ENCODE data around the gene PLEKHA5. TPM values are rescaled to one million over a fixed set of nuclear protein-coding genes. Genes with fewer than 3 reads are reported as not detected.
"Not testable (repeated sequence)": the region's sequence is repeated elsewhere in the genome, so short reads cannot be mapped to it uniquely, and the experiment has no call there.

The PLEKHA5 gene
- total RNA-seq, 1 donor, result 82.2 TPM

DNA sequence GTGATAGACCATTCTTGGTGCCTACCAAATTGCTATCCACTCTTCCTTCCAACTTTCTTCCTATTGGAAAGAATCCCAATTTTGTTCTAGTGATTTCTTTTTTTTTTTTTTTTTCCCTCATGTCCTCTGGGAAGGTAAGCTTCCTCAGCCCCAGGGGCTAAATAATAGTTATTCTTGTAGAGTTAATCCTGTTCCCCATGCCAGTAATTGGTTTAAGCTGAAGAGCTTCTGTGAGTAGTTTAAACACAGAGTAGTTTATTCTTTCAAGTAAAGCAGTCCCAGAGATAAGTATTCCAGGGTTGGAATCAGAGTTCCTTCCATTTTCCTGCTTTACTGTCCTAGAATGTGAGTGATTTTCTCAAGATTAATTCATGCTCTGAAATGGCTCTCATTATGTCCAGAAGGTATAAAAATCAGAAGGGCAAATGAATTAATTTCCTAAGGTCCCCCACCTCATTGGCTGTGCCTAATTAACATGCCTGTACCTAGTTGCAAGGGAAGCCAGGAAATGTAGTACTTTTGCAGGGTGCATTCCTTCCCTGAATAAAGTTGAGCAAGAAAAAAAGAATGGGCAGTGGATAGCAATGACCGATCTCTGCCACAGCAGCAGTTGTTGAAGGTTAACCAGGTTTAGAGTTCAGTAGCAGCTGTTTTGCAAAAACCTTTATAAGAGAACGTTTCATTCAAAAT lies 97.8 kb downstream of the PLEKHA5 start:
- peak overlapping the region; percentile 6 for H3K4me2 ChIP-seq (ENCODE audit: insufficient read depth, low read length)
- no peaks in the 10 kb centered on the region for H3K36me3 ChIP-seq (ENCODE audit: insufficient read depth, low read length)
- H3K4me3 ChIP-seq (ENCODE audit: insufficient read depth, low read length), result no peak overlapping the region
- H3K4me1 ChIP-seq (ENCODE audit: insufficient read depth, low read length), result peaks cover 17% of the 10 kb centered on the region
- no peaks in the 10 kb centered on the region for H4K20me1 ChIP-seq (ENCODE audit: insufficient read depth, low read length)
- H2AFZ ChIP-seq (ENCODE audit: low read length), result no peak overlapping the region
- H3K9me3 ChIP-seq (ENCODE audit: low read depth, low read length), result no peaks in the 10 kb centered on the region
- no peak for DNase-seq (ENCODE audit: insufficient read length, low spot score, missing footprints)
- no peaks in the 10 kb centered on the region for H3K27me3 ChIP-seq (ENCODE audit: insufficient read depth, low read length)
- TF ChIP-seq, protein P1, sequence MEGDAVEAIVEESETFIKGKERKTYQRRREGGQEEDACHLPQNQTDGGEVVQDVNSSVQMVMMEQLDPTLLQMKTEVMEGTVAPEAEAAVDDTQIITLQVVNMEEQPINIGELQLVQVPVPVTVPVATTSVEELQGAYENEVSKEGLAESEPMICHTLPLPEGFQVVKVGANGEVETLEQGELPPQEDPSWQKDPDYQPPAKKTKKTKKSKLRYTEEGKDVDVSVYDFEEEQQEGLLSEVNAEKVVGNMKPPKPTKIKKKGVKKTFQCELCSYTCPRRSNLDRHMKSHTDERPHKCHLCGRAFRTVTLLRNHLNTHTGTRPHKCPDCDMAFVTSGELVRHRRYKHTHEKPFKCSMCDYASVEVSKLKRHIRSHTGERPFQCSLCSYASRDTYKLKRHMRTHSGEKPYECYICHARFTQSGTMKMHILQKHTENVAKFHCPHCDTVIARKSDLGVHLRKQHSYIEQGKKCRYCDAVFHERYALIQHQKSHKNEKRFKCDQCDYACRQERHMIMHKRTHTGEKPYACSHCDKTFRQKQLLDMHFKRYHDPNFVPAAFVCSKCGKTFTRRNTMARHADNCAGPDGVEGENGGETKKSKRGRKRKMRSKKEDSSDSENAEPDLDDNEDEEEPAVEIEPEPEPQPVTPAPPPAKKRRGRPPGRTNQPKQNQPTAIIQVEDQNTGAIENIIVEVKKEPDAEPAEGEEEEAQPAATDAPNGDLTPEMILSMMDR (IDR thresholded peaks at IDR 0.05; ENCODE audit: extremely low read depth, low read depth, low read length), result no peak
- H3K79me2 ChIP-seq (ENCODE audit: insufficient read depth, low read length), result no peaks in the 10 kb centered on the region
- H3K27ac ChIP-seq (ENCODE audit: low read depth, low read length), result no peak overlapping the region

DNA sequence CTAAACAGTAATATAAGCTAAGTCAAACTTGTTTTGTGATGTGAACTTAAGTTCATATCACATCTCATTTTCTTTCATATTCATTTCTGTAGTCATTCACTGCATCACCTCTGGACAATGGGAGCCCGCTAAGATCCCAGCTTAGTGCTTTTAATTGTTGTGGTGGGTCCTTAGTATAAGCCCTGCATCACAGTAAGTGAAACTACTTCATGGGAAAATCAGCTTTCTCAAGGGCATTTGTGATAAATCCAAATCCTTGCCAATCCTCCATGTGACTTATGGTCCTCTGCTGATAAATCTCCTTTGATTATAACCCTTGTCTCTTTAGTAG lies 98.3 kb downstream of the PLEKHA5 start:
- H3K79me2 ChIP-seq (ENCODE audit: insufficient read depth, low read length), result no peaks in the 10 kb centered on the region

DNA sequence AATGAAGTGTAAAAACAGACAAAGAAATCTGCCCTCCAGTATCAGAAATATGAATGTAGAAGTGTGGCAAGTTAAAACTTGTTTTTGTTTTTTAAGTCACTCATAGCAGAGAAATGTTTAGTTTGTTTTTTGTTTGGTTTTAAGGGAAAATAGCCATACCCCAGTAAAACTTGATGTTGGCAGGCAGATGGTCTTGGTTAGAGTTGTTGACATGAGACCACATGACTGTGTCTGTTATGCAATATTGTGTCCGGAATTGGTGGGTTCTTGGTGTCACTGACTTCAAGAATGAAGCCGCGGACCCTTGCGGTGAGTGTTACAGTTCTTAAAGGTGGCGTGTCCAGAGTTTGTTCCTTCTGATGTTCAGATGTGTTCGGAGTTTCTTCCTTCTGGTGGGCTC lies 99.5 kb downstream of the PLEKHA5 start:
- H3K79me2 ChIP-seq (ENCODE audit: insufficient read depth, low read length); H3K27me3 ChIP-seq (ENCODE audit: insufficient read depth, low read length); H3K4me3 ChIP-seq (ENCODE audit: insufficient read depth, low read length); H3K27ac ChIP-seq (ENCODE audit: low read depth, low read length); DNase-seq (ENCODE audit: insufficient read length, low spot score, missing footprints); H3K9me3 ChIP-seq (ENCODE audit: low read depth, low read length); H3K36me3 ChIP-seq (ENCODE audit: insufficient read depth, low read length); H4K20me1 ChIP-seq (ENCODE audit: insufficient read depth, low read length); H3K4me1 ChIP-seq (ENCODE audit: insufficient read depth, low read length): not testable (repeated sequence)
- Histone ChIP-seq H3K4me2 (ENCODE audit: insufficient read depth, low read length) (peak overlapping the region; percentile 37), H2AFZ (ENCODE audit: low read length) (peak overlapping the region; percentile 21)

More for the DNA sequence above, 98.3 kb downstream of the PLEKHA5 start:
- Histone ChIP-seq H3K36me3 (ENCODE audit: insufficient read depth, low read length) (no peaks in the 10 kb centered on the region), H3K4me3 (ENCODE audit: insufficient read depth, low read length) (no peak overlapping the region), H3K27me3 (ENCODE audit: insufficient read depth, low read length) (no peaks in the 10 kb centered on the region), H2AFZ (ENCODE audit: low read length) (no peak overlapping the region), H4K20me1 (ENCODE audit: insufficient read depth, low read length) (no peaks in the 10 kb centered on the region), H3K9me3 (ENCODE audit: low read depth, low read length) (no peaks in the 10 kb centered on the region), H3K27ac (ENCODE audit: low read depth, low read length) (no peak overlapping the region), H3K4me2 (ENCODE audit: insufficient read depth, low read length) (no peak overlapping the region), H3K4me1 (ENCODE audit: insufficient read depth, low read length) (peaks cover 12% of the 10 kb centered on the region)
- TF ChIP-seq, protein P1 (IDR thresholded peaks at IDR 0.05; ENCODE audit: extremely low read depth, low read depth, low read length), result no peak
- no peak for DNase-seq (ENCODE audit: insufficient read length, low spot score, missing footprints)

DNA sequence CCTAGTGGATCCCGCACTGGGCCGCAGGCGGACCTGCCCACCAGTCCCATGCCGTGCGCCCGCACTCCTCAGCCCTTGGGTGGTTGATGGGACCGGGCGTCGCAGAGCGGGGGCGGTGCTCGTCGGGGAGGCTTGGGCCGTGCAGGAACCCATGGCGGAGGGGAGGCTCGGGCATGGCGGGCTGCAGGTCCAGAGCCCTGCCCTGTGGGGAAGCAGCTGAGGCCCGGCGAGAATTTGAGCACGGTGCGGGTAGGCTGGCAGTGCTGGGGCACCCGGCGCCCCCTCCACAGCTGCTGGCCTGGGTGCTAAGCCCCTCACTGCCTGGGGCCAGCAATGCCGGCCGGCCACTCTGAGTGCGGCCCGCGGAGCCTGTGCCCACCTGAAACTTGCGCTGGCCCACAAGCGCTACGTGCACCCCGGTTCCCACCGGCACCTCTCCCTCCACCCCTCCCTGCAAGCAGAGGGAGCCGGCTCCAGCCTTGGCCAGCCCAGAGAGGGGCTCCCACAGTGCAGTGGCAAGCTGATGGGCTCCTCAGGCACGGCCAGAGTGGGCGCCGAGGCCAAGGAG lies 100.8 kb downstream of the PLEKHA5 start:
- Histone ChIP-seq H3K27me3 (ENCODE audit: insufficient read depth, low read length) (no peaks in the 10 kb centered on the region), H2AFZ (ENCODE audit: low read length) (no peak overlapping the region), H3K4me3 (ENCODE audit: insufficient read depth, low read length) (no peak overlapping the region), H3K9me3 (ENCODE audit: low read depth, low read length) (no peaks in the 10 kb centered on the region), H3K27ac (ENCODE audit: low read depth, low read length) (no peak overlapping the region), H3K79me2 (ENCODE audit: insufficient read depth, low read length) (no peaks in the 10 kb centered on the region), H3K4me1 (ENCODE audit: insufficient read depth, low read length) (peaks cover 19% of the 10 kb centered on the region), H3K4me2 (ENCODE audit: insufficient read depth, low read length) (no peak overlapping the region), H3K36me3 (ENCODE audit: insufficient read depth, low read length) (no peaks in the 10 kb centered on the region), H4K20me1 (ENCODE audit: insufficient read depth, low read length) (no peaks in the 10 kb centered on the region)
- no peak for DNase-seq (ENCODE audit: insufficient read length, low spot score, missing footprints)
- TF ChIP-seq, protein P1 (IDR thresholded peaks at IDR 0.05; ENCODE audit: extremely low read depth, low read depth, low read length), result no peak
